Measurements from ENCODE around the gene KCNH1.

DNA sequence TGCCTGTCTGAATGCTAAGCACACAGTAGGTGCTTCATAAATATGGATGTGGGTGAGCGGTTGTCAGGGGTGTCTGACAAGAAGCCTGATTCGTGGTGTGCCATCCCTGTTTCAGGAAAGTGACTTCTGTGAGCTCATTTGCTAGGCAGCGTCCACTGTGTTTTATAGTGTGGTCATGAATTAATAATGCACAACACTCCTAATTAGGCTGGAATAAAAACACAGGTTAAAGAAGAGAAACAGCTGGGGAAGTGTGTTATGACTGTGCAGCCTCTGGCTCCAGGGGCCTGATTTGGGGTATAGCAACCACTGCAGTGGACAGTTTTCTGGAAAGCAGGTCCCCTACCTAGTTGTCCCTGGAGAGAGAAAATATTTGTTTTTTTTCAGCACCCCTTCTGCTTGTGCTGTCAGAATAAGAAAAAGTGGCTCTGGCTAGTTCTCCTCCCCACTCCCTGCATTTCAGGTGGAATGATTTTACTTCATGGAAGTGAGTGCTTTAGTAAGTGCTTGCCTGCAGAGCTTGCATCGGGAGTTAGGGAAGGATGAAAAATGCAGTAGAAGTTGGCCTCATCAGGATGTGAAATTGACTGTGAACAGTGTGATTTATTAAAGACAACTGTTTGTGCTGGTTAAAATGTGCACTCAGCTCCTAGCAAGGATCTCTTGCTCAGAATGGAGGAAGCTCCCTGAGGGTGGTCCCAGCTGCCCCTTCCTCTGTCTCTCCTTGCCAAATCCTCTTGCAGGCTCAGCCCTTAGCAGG is 471.5 kb downstream of the KCNH1 start:
- TF ChIP-seq ZNF707 (CRISPR knock-in tag; conservative IDR thresholded peaks at IDR 0.05) (no peak), BCL6 (CRISPR knock-in tag; IDR thresholded peaks at IDR 0.05) (no peak), SIN3A (IDR thresholded peaks at IDR 0.05; ENCODE audit: borderline replicate concordance in 2 of 2, control insufficient read depth in 1 of 2, low read depth in 2 of 2, low read length in 2 of 2) (no peak), POU5F1 (IDR thresholded peaks at IDR 0.05; ENCODE audit: borderline replicate concordance, low read depth, low read length, partially characterized antibody) (no peak), SUPT5H (IDR thresholded peaks at IDR 0.05) (no peak)
- TF ChIP-seq, protein P1, sequence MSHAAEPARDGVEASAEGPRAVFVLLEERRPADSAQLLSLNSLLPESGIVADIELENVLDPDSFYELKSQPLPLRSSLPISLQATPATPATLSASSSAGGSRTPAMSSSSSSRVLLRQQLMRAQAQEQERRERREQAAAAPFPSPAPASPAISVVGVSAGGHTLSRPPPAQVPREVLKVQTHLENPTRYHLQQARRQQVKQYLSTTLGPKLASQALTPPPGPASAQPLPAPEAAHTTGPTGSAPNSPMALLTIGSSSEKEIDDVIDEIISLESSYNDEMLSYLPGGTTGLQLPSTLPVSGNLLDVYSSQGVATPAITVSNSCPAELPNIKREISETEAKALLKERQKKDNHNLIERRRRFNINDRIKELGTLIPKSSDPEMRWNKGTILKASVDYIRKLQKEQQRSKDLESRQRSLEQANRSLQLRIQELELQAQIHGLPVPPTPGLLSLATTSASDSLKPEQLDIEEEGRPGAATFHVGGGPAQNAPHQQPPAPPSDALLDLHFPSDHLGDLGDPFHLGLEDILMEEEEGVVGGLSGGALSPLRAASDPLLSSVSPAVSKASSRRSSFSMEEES (CRISPR knock-in tag; IDR thresholded peaks at IDR 0.05): no peak
